Astrocyte (in vitro differentiated cells and primary cell): ENCODE data around the gene FFAR4.

ENCODE experiments used
- EZH2 ChIP-seq: IDR thresholded peaks from 2 replicates; pipeline ENCODE4 v1.6.1; 2012; ENCODE audit warnings: mild to moderate bottlenecking, low read length, inconsistent platforms; ENCODE audit not compliant: insufficient read depth
- TF ChIP-seq, protein P1 (sequence below): IDR thresholded peaks from 2 replicates; pipeline ENCODE4 v1.5.1; 2011; ENCODE audit warnings: low read depth, mild to moderate bottlenecking, inconsistent platforms, low read length, moderate library complexity; ENCODE audit not compliant: insufficient read depth

DNA sequence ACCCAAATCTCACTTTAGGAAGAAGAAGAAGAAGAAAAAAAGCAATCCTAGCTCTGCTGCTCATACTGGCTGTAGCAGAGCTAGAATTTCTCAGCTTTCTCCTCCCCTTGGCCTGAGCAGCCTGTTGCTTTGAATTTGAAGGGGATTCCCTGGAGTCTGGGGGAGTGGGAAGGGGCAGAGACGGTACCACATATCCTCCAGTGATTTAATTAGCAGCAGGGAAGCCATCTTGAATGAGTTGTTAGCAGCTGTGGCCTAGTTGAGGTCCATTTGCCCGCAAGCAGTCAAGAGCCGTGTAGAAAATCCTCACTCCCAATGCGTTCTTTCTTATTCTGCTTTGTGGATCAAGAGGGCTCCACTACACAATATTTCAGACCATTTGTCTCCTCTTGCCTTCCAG is 62.4 kb downstream of the FFAR4 start:
- TF ChIP-seq, protein P1, sequence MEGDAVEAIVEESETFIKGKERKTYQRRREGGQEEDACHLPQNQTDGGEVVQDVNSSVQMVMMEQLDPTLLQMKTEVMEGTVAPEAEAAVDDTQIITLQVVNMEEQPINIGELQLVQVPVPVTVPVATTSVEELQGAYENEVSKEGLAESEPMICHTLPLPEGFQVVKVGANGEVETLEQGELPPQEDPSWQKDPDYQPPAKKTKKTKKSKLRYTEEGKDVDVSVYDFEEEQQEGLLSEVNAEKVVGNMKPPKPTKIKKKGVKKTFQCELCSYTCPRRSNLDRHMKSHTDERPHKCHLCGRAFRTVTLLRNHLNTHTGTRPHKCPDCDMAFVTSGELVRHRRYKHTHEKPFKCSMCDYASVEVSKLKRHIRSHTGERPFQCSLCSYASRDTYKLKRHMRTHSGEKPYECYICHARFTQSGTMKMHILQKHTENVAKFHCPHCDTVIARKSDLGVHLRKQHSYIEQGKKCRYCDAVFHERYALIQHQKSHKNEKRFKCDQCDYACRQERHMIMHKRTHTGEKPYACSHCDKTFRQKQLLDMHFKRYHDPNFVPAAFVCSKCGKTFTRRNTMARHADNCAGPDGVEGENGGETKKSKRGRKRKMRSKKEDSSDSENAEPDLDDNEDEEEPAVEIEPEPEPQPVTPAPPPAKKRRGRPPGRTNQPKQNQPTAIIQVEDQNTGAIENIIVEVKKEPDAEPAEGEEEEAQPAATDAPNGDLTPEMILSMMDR, result no peak
- no peak for TF ChIP-seq EZH2
